K562 (cell line): ENCODE results near the gene FOXN1. TPM values are rescaled to one million over a fixed set of nuclear protein-coding genes. Genes with fewer than 3 reads are reported as not detected.

Experiments used
- ATAC-seq: fragments of 200-7000 bp; cut with Tn5 transposase; 3 replicates; pipeline ENCODE4 v1.9.1; 2020; ENCODE audit warnings: moderate library complexity
- BruUV-seq: library from RNA; stranded (reverse); fragments of 400-500 nt; replicated peaks from 2 replicates; lab custom pipeline; 2021; lab: Mats Ljungman, UMichigan
- CTCF ChIA-PET: fragments of 300-600 bp; formaldehyde crosslinking; extraction: SDS; loops from one replicate; lab custom pipeline; 2021; ENCODE audit warnings: low intra/inter-chr PET ratio; lab: Yijun Ruan, JAX
- POLR2A ChIA-PET: fragments of 300-600, 350-650 bp; sonication (Branson Sonifier 250); formaldehyde crosslinking; extraction: SDS; loops from one replicate; lab custom pipeline; 2021; ENCODE audit warnings: antibody characterized with exemption, inconsistent platforms; lab: Yijun Ruan, JAX
- DNase-seq, 4 experiments: peaks; one replicate each; pipeline versions ENCODE4 v3.0.0 to v3.0.0-alpha.2; 2011 to 2018; ENCODE audit warnings: low spot score in 3 of 4, mixed read lengths in 3 of 4; ENCODE audit errors: extremely low read depth in 1 of 4
- FAIRE-seq: peaks from 2 replicates; lab custom pipeline; 2011; peaks lifted over from hg19 to GRCh38; lab: Jason Lieb, UNC
- H2AFZ ChIP-seq: 2 replicates; pipeline ENCODE4 v1.6.0; 2011; ENCODE audit warnings: low read depth, low read length, control low read depth, inconsistent platforms
- H3K27ac ChIP-seq: fragments of 200-600 bp; 3 replicates; pipeline ENCODE4 v1.8.0; 2011; ENCODE audit warnings: low read depth, mild to moderate bottlenecking, control low read depth, inconsistent platforms, low read length, moderate library complexity, mixed read lengths; ENCODE audit errors: extremely low read depth
- H3K27me3 ChIP-seq, 2 experiments: fragments of 300-600 bp in 1 of 2; 2 replicates in 1 of 2; 3 replicates in 1 of 2; pipeline versions ENCODE4 v1.6.0 to v1.8.0; 2011; ENCODE audit warnings: inconsistent platforms in 2 of 2, low read length in 2 of 2, mild to moderate bottlenecking in 1 of 2, mixed read lengths in 1 of 2, moderate library complexity in 1 of 2; ENCODE audit not compliant: control insufficient read depth in 2 of 2, insufficient read depth in 2 of 2
- H3K36me3 ChIP-seq: fragments of 300-600 bp; 3 replicates; pipeline ENCODE4 v1.8.0; 2011; ENCODE audit warnings: mild to moderate bottlenecking, low read length, inconsistent platforms; ENCODE audit not compliant: control insufficient read depth, insufficient read depth
- H3K4me1 ChIP-seq, 2 experiments: fragments of 200-600 bp in 1 of 2; replicated peaks in 1 of 2; 2 replicates in 1 of 2; 3 replicates in 1 of 2; pipeline versions ENCODE4 v1.5.1 to v1.8.0; 2011; ENCODE audit warnings: inconsistent platforms in 2 of 2, low read length in 2 of 2, mild to moderate bottlenecking in 1 of 2, mixed read lengths in 1 of 2, moderate library complexity in 1 of 2; ENCODE audit not compliant: control insufficient read depth in 2 of 2, insufficient read depth in 2 of 2
- H3K4me2 ChIP-seq: 2 replicates; pipeline ENCODE4 v1.6.1; 2011; ENCODE audit warnings: low read length, control low read depth, inconsistent platforms, mixed read lengths; ENCODE audit not compliant: insufficient read depth
- H3K4me3 ChIP-seq: fragments of 200-600 bp; sonication (generic), shearing (Covaris generic); 2 replicates; pipeline ENCODE4 v1.5.1; 2016; ENCODE audit warnings: control low read depth, inconsistent platforms
- H3K79me2 ChIP-seq: fragments of 200-600 bp; 3 replicates; pipeline ENCODE4 v1.8.0; 2011; ENCODE audit warnings: low read length, inconsistent platforms; ENCODE audit not compliant: control insufficient read depth, insufficient read depth
- H3K9ac ChIP-seq, 2 experiments: 2 replicates each; pipeline versions ENCODE4 v1.6.0 to v1.6.1; 2011; ENCODE audit warnings: low read depth in 2 of 2, low read length in 2 of 2, control low read depth in 1 of 2, inconsistent platforms in 1 of 2, mild to moderate bottlenecking in 1 of 2, mixed read lengths in 1 of 2; ENCODE audit not compliant: insufficient read depth in 1 of 2
- H3K9me1 ChIP-seq: one replicate; pipeline ENCODE4 v1.6.0; 2011; ENCODE audit warnings: inconsistent platforms, mild to moderate bottlenecking, low read length, moderate library complexity; ENCODE audit not compliant: control insufficient read depth, insufficient read depth
- H3K9me3 ChIP-seq: replicated peaks from 2 replicates; pipeline ENCODE4 v1.5.1; 2011; ENCODE audit warnings: low read depth, low read length, inconsistent platforms; ENCODE audit not compliant: control insufficient read depth, insufficient read depth
- H4K20me1 ChIP-seq: replicated peaks from 2 replicates; pipeline ENCODE4 v1.6.1; 2011; ENCODE audit warnings: low read length, inconsistent platforms, mixed read lengths; ENCODE audit not compliant: control insufficient read depth, insufficient read depth
- HNRNPK ChIP-seq: fragments of 200-400 bp; formaldehyde crosslinking; IDR thresholded peaks from one replicate; pipeline ENCODE4 v1.6.1; 2018; ENCODE audit warnings: mild to moderate bottlenecking, low read depth, low read length; ENCODE audit not compliant: poor library complexity, severe bottlenecking
- MXI1 ChIP-seq: IDR thresholded peaks from 2 replicates; pipeline ENCODE4 v1.6.1; 2011; ENCODE audit warnings: low read depth, mild to moderate bottlenecking, improper control_type of control experiment, low read length
- NR4A1 ChIP-seq, 2 experiments: fragments of 250-450 bp in 1 of 2; fragments of 450-650 bp in 1 of 2; sonication (Bioruptor Pico) in 1 of 2; IDR thresholded peaks; 2 replicates each; pipeline versions ENCODE4 v1.4.0 to v1.6.1; 2016 to 2020; ENCODE audit warnings: mild to moderate bottlenecking in 2 of 2, missing compliant biosample characterization in 1 of 2, missing genetic modification characterization in 1 of 2, moderate library complexity in 1 of 2
- POLR2A ChIP-seq: fragments of 450-650 bp; conservative IDR thresholded peaks from 2 replicates; pipeline ENCODE4 v1.6.1; 2016
- RFX1 ChIP-seq: fragments of 450-650 bp; IDR thresholded peaks from 2 replicates; pipeline ENCODE4 v1.6.1; 2016; ENCODE audit warnings: mild to moderate bottlenecking, moderate library complexity
- ZC3H8 ChIP-seq: fragments of 450-650 bp; IDR thresholded peaks from 2 replicates; pipeline ENCODE4 v1.6.1; 2017
- ZNF253 ChIP-seq: fragments of 250-450 bp; sonication (Bioruptor Pico); conservative IDR thresholded peaks from 2 replicates; pipeline ENCODE4 v1.6.1; 2021; ENCODE audit warnings: mild to moderate bottlenecking
- ZNF263 ChIP-seq: sonication (generic); formaldehyde crosslinking; IDR thresholded peaks from 2 replicates; pipeline ENCODE4 v1.8.0; 2022; ENCODE audit warnings: mild to moderate bottlenecking, missing genetic modification reagents, borderline replicate concordance
- WGBS: fragments of 100-300 bp; shearing (Covaris generic); methylation state at CpG from one replicate; pipeline ENCODE4 v1.1.6; 2016; ENCODE audit warnings: low coverage, mixed read lengths; ENCODE audit not compliant: insufficient coverage; ENCODE audit errors: missing lambda C conversion rate; 5-methylcytosine and 5-hydroxymethylcytosine counted together
- in situ Hi-C: fragments of 300-500 bp; cut with MboI; formaldehyde crosslinking; loops from 4 replicates; pipeline ENCODE4 v1.15.0; 2018; ENCODE audit warnings: inconsistent platforms, mixed read lengths
- intact Hi-C: fragments of 100-400 bp; cut with micrococcal nuclease; formaldehyde crosslinking; loops from 2 replicates; pipeline ENCODE4 v1.14.2; 2022
- polyA plus RNA-seq, 8 experiments: library from polyadenylated mRNA; depleted of rRNA in 4 of 8; stranded (reverse) in 5 of 8; unstranded in 3 of 8; fragments of >200 nt; fragmentation: Nextera tagmentation in 2 of 8; fragmentation: Illumina TruSeq in 1 of 8; extraction: Ambion mirVana in 2 of 8; extraction: Trizol in 1 of 8; gene quantifications; 2 replicates each; pipeline versions ENCODE4 v1.2.1 to v1.2.3, GENCODE V29; 2011 to 2014; ENCODE audit warnings: inconsistent platforms in 1 of 8, missing spikeins in 1 of 8
- total RNA-seq, 7 experiments: library from RNA; depleted of rRNA in 6 of 7; stranded (reverse); fragments of >200 nt in 6 of 7; fragmentation: Illumina TruSeq in 2 of 7; extraction: Trizol in 2 of 7; gene quantifications; 2 replicates each; pipeline versions ENCODE4 v1.2.1 to v1.2.3, GENCODE V29; 2011 to 2021; ENCODE audit warnings: low replicate concordance in 1 of 7
- TF ChIP-seq, protein P1 (sequence below): sonication (generic); formaldehyde crosslinking; IDR thresholded peaks from 2 replicates; pipeline ENCODE4 v1.8.1; 2023; ENCODE audit warnings: mild to moderate bottlenecking, missing genetic modification reagents, moderate library complexity
- TF ChIP-seq, protein P2 (sequence below): fragments of 450-650 bp; IDR thresholded peaks from 2 replicates; pipeline ENCODE4 v1.6.1; 2016; ENCODE audit warnings: missing biosample characterization, missing genetic modification characterization

FOXN1 gene
- total and polyA plus RNA-seq, 9 of the 15 experiments (the other 6 are each of a cell fraction or from before 2014, with no cell fraction given), result not detected

- POLR2A ChIA-PET, result interaction anchor here (0.7 kb wide), 1 partner anchor 10 kb away, joined by 3 read pairs; no protein-coding TSS in a partner anchor
- no peak overlapping the region for H2AFZ ChIP-seq
- intact Hi-C loops (no loop called here), in situ Hi-C loops (no loop called here)
- H3K9me1 ChIP-seq, result no peaks in the 10 kb centered on the region
- FAIRE-seq, result no peak
- no peak; the same call in 1 of the 3 replicates for ATAC-seq
- no peak for TF ChIP-seq ZNF253 (CRISPR knock-in tag)
- no peak for TF ChIP-seq HNRNPK
- TF ChIP-seq, protein P1, sequence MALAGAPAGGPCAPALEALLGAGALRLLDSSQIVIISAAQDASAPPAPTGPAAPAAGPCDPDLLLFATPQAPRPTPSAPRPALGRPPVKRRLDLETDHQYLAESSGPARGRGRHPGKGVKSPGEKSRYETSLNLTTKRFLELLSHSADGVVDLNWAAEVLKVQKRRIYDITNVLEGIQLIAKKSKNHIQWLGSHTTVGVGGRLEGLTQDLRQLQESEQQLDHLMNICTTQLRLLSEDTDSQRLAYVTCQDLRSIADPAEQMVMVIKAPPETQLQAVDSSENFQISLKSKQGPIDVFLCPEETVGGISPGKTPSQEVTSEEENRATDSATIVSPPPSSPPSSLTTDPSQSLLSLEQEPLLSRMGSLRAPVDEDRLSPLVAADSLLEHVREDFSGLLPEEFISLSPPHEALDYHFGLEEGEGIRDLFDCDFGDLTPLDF (CRISPR knock-in tag), result no peak
- TF ChIP-seq RFX1, result no peak
- TF ChIP-seq ZC3H8, result no peak
- TF ChIP-seq POLR2A, result no peak
- no peak for TF ChIP-seq NR4A1 (CRISPR knock-in tag; IDR thresholded peaks at IDR 0.05)
- no peak for TF ChIP-seq NR4A1 (tag; IDR thresholded peaks at IDR 0.05)
- TF ChIP-seq, protein P2, sequence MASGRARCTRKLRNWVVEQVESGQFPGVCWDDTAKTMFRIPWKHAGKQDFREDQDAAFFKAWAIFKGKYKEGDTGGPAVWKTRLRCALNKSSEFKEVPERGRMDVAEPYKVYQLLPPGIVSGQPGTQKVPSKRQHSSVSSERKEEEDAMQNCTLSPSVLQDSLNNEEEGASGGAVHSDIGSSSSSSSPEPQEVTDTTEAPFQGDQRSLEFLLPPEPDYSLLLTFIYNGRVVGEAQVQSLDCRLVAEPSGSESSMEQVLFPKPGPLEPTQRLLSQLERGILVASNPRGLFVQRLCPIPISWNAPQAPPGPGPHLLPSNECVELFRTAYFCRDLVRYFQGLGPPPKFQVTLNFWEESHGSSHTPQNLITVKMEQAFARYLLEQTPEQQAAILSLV (tag), result no peak
- TF ChIP-seq ZNF263 (CRISPR knock-in tag), result no peak
- no peak for TF ChIP-seq MXI1
- no peaks in the 10 kb centered on the region for H3K4me1 ChIP-seq
- H3K27ac ChIP-seq, result no peak overlapping the region
- H3K4me2 ChIP-seq, result no peak overlapping the region
- H3K4me3 ChIP-seq, result no peak overlapping the region
- no peaks in the 10 kb centered on the region for H3K79me2 ChIP-seq
- H3K36me3 ChIP-seq, result no peaks in the 10 kb centered on the region
- 0% methylated on average over 3 of the region's 3 CpGs for WGBS
- H3K9ac ChIP-seq, result no peak overlapping the region
- H3K27me3 ChIP-seq, result peaks cover 3 to 70% of the 10 kb centered on the region in 2 experiments; a peak in 3 of 5 replicates
- no peak for DNase-seq
- CTCF ChIA-PET, result no interaction called here
- peaks cover 4% of the 10 kb centered on the region; the same call in 1 of the 2 replicates for H4K20me1 ChIP-seq
- no TSS peak for BruUV-seq
- H3K9me3 ChIP-seq, result no peaks in the 10 kb centered on the region
Observed at GRCh38 chr17:28485049-28485448, 21.1 kb upstream of the FOXN1 start.
